ENCODE results near the gene CCL3. TPM values are rescaled to one million over a fixed set of nuclear protein-coding genes. Genes with fewer than 3 reads are reported as not detected.

CCL3 gene
- total and polyA plus RNA-seq, 2 experiments from 2014 or later, result not detected

DNA sequence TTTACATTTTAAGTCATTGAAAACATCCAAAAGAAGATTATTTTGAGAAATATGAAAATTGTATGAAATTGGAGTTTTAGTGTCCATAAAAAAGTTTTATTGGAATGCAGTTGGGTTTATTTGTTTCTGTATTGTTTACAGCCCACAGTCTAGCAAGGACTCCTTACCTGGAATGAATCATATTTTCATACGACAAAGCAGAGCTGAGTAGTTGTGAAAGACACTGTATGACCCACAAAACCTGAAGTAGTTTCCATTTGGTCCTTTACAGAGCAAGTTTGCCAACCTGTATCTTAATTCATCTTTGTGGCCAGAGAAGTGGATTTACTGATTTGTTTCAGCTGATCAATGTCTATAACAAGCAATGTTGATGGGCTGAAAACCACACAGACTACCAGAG is 15.6 kb downstream of the CCL3 start:
- H3K9me2 ChIP-seq (ENCODE audit: insufficient read depth), result no peaks in the 10 kb centered on the region
- no peak overlapping the region for H3K4me3 ChIP-seq
- 61 to 72% methylated on average over 1 of the region's 1 CpG for WGBS, 2 experiments (ENCODE audit: low coverage in 1 of 2, low lambda C conversion rate in 2 of 2, missing lambda C conversion rate in 2 of 2)
- no peaks in the 10 kb centered on the region for H3K4me1 ChIP-seq (ENCODE audit: insufficient read depth)
- H3K36me3 ChIP-seq (ENCODE audit: low read depth), result no peaks in the 10 kb centered on the region
- H3K9me3 ChIP-seq (ENCODE audit: low read depth), result no peaks in the 10 kb centered on the region
- no peaks in the 10 kb centered on the region for H3K79me2 ChIP-seq (ENCODE audit: insufficient read depth)
- no peak for TF ChIP-seq EZH2phosphoT487 (IDR thresholded peaks at IDR 0.05; ENCODE audit: insufficient read depth, low read depth)
- no peak for TF ChIP-seq EZH2 (IDR thresholded peaks at IDR 0.05; ENCODE audit: insufficient read depth, poor library complexity, severe bottlenecking)
- no peak for DNase-seq
- no peak overlapping the region for H3K27ac ChIP-seq
- no peak overlapping the region for H3K9ac ChIP-seq
- H3F3A ChIP-seq (ENCODE audit: insufficient read depth), result no peaks in the 10 kb centered on the region
- in situ Hi-C loops (cut with MboI), result no loop called here
- H3K4me2 ChIP-seq (ENCODE audit: unreplicated experiment), result no peak overlapping the region
- H4K20me1 ChIP-seq (ENCODE audit: insufficient read depth), result no peaks in the 10 kb centered on the region
- no peak overlapping the region for H2AFZ ChIP-seq
- no peaks in the 10 kb centered on the region for H3K27me3 ChIP-seq (replicated peaks; ENCODE audit: insufficient read depth)

DNA sequence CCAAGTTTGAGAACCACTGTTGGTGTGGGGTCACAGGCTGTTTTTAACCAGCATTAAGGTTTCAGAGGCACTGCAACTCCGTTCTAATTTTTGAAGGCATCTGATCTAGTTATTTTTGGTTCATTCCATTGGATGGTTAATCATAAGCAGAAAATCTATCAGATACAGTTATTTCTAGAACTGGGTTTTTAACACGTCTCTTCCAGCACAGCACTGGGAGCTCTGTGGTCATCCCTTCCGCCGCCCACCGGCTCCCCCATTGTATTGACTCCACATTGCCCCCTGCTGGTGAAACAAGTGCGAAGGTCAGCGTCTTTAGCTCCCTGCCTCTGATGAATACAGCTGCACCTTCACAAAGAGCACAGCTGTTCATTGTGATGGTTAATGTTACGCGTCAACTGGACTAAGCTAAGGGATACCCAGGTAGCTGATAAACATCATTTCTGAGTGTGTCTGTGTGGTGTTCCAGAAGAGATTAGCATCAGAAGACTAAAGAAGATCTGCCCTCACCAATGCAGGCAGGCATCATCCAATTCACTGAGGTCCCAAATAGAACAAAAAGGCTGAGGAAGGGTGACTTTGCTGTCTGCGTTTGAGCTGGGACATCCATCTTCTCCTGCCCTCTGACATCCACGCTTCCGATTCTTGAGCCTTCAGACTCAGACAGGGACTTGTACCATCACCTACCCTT is 17.4 kb downstream of the CCL3 start:
- WGBS, 2 experiments (ENCODE audit: low coverage in 1 of 2, low lambda C conversion rate in 2 of 2, missing lambda C conversion rate in 2 of 2), result 31 to 34% methylated on average over 12 of the region's 12 CpGs
- H3K79me2 ChIP-seq (ENCODE audit: insufficient read depth), result no peaks in the 10 kb centered on the region

DNA sequence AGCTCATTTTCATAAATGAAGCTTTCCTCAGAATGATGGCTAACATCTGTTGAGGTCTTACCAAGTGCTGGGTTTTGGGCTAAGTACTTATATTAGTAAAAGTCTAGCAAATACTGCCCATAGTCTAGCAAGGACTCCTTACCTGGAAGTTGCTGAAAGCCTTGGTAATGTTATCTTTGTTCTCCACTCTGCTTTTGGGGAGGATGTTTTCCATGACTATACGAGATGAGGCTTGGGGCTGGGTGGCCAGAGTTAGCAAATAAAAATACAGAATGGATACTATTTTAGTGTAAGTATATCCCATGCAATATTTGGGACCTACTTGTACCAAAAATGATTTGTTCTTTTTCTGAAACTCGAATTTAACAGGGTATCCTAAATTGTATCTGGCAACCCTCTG is 18.2 kb downstream of the CCL3 start:
- H3K4me2 ChIP-seq (ENCODE audit: unreplicated experiment), result no peak overlapping the region
- no peak overlapping the region for H3K4me3 ChIP-seq
- H3K9me2 ChIP-seq (ENCODE audit: insufficient read depth), result no peaks in the 10 kb centered on the region
- no peak for DNase-seq
- no peak overlapping the region for H3K9ac ChIP-seq
- no peak overlapping the region for H2AFZ ChIP-seq
- no peaks in the 10 kb centered on the region for H3F3A ChIP-seq (ENCODE audit: insufficient read depth)
- H3K79me2 ChIP-seq (ENCODE audit: insufficient read depth), result no peaks in the 10 kb centered on the region
- H3K9me3 ChIP-seq (ENCODE audit: low read depth), result no peaks in the 10 kb centered on the region
- H3K27ac ChIP-seq, result no peak overlapping the region
- no peak for TF ChIP-seq EZH2phosphoT487 (IDR thresholded peaks at IDR 0.05; ENCODE audit: insufficient read depth, low read depth)
- TF ChIP-seq EZH2 (IDR thresholded peaks at IDR 0.05; ENCODE audit: insufficient read depth, poor library complexity, severe bottlenecking), result no peak
- WGBS, 2 experiments (ENCODE audit: low coverage in 1 of 2, low lambda C conversion rate in 2 of 2, missing lambda C conversion rate in 2 of 2), result 37 to 38% methylated on average over 2 of the region's 2 CpGs
- H3K27me3 ChIP-seq (replicated peaks; ENCODE audit: insufficient read depth), result no peaks in the 10 kb centered on the region
- in situ Hi-C loops (cut with MboI), result no loop called here
- H3K4me1 ChIP-seq (ENCODE audit: insufficient read depth), result no peaks in the 10 kb centered on the region
- no peaks in the 10 kb centered on the region for H4K20me1 ChIP-seq (ENCODE audit: insufficient read depth)
- H3K36me3 ChIP-seq (ENCODE audit: low read depth), result no peaks in the 10 kb centered on the region

More for the DNA sequence above, 17.4 kb downstream of the CCL3 start:
- Histone ChIP-seq H4K20me1 (ENCODE audit: insufficient read depth) (no peaks in the 10 kb centered on the region), H3K27ac (no peak overlapping the region), H3K9ac (no peak overlapping the region), H3F3A (ENCODE audit: insufficient read depth) (no peaks in the 10 kb centered on the region), H3K9me3 (ENCODE audit: low read depth) (no peaks in the 10 kb centered on the region), H3K4me1 (ENCODE audit: insufficient read depth) (no peaks in the 10 kb centered on the region), H2AFZ (no peak overlapping the region), H3K9me2 (ENCODE audit: insufficient read depth) (no peaks in the 10 kb centered on the region), H3K4me3 (no peak overlapping the region), H3K4me2 (ENCODE audit: unreplicated experiment) (no peak overlapping the region), H3K36me3 (ENCODE audit: low read depth) (no peaks in the 10 kb centered on the region), H3K27me3 (replicated peaks; ENCODE audit: insufficient read depth) (no peaks in the 10 kb centered on the region)
- peak; percentile 55 for DNase-seq
- TF ChIP-seq EZH2 (IDR thresholded peaks at IDR 0.05; ENCODE audit: insufficient read depth, poor library complexity, severe bottlenecking), result no peak
- no peak for TF ChIP-seq EZH2phosphoT487 (IDR thresholded peaks at IDR 0.05; ENCODE audit: insufficient read depth, low read depth)
- in situ Hi-C loops (cut with MboI), result no loop called here

DNA sequence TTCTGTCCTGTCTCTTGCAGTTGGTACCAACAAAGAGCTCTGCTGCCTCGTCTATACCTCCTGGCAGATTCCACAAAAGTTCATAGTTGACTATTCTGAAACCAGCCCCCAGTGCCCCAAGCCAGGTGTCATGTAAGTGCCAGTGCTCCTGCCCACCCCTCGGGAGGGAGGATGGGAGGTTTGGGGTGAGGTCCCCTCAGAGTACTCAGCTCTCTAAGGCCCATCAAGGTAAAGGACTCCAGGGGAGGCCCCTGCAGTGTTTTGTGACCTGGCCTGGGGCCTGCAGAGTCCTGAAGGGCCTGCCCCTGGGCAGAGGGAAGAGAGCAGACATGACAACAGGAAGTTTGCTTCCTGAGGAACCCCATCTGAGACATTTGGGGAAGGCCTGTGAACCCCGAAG is 19.5 kb downstream of the CCL3 start:
- no peak overlapping the region for H3K27ac ChIP-seq
- no peaks in the 10 kb centered on the region for H3K9me3 ChIP-seq (ENCODE audit: low read depth)
- H3K27me3 ChIP-seq (replicated peaks; ENCODE audit: insufficient read depth), result no peaks in the 10 kb centered on the region
- no peaks in the 10 kb centered on the region for H3K9me2 ChIP-seq (ENCODE audit: insufficient read depth)
- DNase-seq, result no peak
- no peak overlapping the region for H2AFZ ChIP-seq
- no peak overlapping the region for H3K4me2 ChIP-seq (ENCODE audit: unreplicated experiment)
- H3K4me3 ChIP-seq, result no peak overlapping the region
- no peak for TF ChIP-seq EZH2phosphoT487 (IDR thresholded peaks at IDR 0.05; ENCODE audit: insufficient read depth, low read depth)
- TF ChIP-seq EZH2 (IDR thresholded peaks at IDR 0.05; ENCODE audit: insufficient read depth, poor library complexity, severe bottlenecking), result no peak
- no peaks in the 10 kb centered on the region for H3F3A ChIP-seq (ENCODE audit: insufficient read depth)
- WGBS, 2 experiments (ENCODE audit: low coverage in 1 of 2, low lambda C conversion rate in 2 of 2, missing lambda C conversion rate in 2 of 2), result 15 to 18% methylated on average over 3 of the region's 3 CpGs
- H3K9ac ChIP-seq, result no peak overlapping the region
- H4K20me1 ChIP-seq (ENCODE audit: insufficient read depth), result no peaks in the 10 kb centered on the region
- no peaks in the 10 kb centered on the region for H3K79me2 ChIP-seq (ENCODE audit: insufficient read depth)
- H3K36me3 ChIP-seq (ENCODE audit: low read depth), result no peaks in the 10 kb centered on the region
- no peaks in the 10 kb centered on the region for H3K4me1 ChIP-seq (ENCODE audit: insufficient read depth)
- in situ Hi-C loops (cut with MboI), result no loop called here

DNA sequence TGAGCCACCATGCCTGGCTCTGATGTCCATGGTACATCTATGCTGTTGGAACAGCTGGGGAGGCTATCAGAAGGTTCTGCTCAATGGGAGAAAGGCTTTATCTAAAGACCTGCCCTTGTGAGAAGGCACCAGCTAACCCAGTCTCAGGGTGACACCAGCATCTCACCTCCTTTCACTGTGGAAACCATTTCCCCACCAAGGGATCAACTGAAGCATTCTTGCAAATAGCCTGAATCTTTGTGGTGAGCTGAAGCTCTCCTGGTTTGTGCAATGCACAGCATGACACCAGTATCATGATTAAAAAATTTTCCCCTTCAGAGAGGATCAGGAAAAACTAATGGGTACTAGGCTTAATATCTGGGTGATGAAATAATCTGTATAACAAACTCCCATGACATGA is 20.8 kb downstream of the CCL3 start:
- Histone ChIP-seq H3K4me2 (ENCODE audit: unreplicated experiment) (no peak overlapping the region), H3K79me2 (ENCODE audit: insufficient read depth) (no peaks in the 10 kb centered on the region), H2AFZ (no peak overlapping the region), H3K9ac (no peak overlapping the region), H3K9me3 (ENCODE audit: low read depth) (no peaks in the 10 kb centered on the region), H3K36me3 (ENCODE audit: low read depth) (no peaks in the 10 kb centered on the region), H3K27me3 (replicated peaks; ENCODE audit: insufficient read depth) (no peaks in the 10 kb centered on the region), H3K4me3 (no peak overlapping the region), H4K20me1 (ENCODE audit: insufficient read depth) (no peaks in the 10 kb centered on the region), H3K9me2 (ENCODE audit: insufficient read depth) (no peaks in the 10 kb centered on the region), H3K4me1 (ENCODE audit: insufficient read depth) (no peaks in the 10 kb centered on the region), H3F3A (ENCODE audit: insufficient read depth) (no peaks in the 10 kb centered on the region), H3K27ac (no peak overlapping the region)
- in situ Hi-C loops (cut with MboI), result no loop called here
- DNase-seq, result no peak
- TF ChIP-seq EZH2phosphoT487 (IDR thresholded peaks at IDR 0.05; ENCODE audit: insufficient read depth, low read depth), result no peak
- TF ChIP-seq EZH2 (IDR thresholded peaks at IDR 0.05; ENCODE audit: insufficient read depth, poor library complexity, severe bottlenecking), result no peak
